A549 treated with AZD2906 at 1 μM for 4 hours (cell line): ENCODE measurements around the gene CALML5. TPM values are rescaled to one million over a fixed set of nuclear protein-coding genes. Genes with fewer than 3 reads are reported as not detected.

Experiments used
- total RNA-seq: library from RNA; stranded (reverse); fragments of 200-300 nt; extraction: Qiagen RNA extraction; gene quantifications from 5 replicates; pipeline ENCODE4 v1.2.3, GENCODE V29; 2022

Gene CALML5, protein sequence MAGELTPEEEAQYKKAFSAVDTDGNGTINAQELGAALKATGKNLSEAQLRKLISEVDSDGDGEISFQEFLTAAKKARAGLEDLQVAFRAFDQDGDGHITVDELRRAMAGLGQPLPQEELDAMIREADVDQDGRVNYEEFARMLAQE
- total RNA-seq: not detected in 5 replicates

DNA sequence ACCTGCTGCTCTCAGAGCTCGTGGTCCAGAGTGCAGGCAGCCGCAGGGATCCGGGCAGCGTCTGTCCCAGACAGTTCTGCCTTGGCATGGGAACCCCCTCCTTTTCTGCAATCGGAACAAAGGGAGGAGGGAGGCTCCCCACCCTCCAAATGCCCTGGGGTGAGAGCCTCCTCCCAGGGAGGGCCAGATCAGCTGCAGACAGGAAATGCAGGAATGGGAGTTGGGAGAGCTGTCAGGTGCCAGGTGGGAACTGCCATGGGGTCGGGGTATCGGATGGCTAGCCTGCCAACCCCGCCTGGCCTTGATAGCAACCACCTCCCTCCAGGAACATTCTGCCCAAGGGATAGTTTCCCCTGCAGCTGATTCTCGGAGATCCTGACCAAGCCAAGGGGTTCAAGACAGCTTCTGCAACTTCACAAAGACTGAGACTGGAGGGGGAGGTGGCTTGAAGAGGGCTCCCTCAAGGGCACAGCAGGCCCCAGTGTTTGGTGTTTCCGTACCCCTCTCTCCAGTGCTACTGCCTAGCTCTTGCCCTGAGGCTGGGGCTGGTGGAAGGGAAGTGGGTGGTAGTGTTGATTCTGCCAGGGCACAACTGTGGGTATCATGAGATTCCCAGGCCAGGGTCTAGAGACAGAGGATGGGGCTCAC, at the start of gene CALML5:
TSS of gene CALML5 (minus strand) at position 78 of the 648 bp plus-strand sequence. CDS start 132 bp downstream, outside the sequence.

DNA sequence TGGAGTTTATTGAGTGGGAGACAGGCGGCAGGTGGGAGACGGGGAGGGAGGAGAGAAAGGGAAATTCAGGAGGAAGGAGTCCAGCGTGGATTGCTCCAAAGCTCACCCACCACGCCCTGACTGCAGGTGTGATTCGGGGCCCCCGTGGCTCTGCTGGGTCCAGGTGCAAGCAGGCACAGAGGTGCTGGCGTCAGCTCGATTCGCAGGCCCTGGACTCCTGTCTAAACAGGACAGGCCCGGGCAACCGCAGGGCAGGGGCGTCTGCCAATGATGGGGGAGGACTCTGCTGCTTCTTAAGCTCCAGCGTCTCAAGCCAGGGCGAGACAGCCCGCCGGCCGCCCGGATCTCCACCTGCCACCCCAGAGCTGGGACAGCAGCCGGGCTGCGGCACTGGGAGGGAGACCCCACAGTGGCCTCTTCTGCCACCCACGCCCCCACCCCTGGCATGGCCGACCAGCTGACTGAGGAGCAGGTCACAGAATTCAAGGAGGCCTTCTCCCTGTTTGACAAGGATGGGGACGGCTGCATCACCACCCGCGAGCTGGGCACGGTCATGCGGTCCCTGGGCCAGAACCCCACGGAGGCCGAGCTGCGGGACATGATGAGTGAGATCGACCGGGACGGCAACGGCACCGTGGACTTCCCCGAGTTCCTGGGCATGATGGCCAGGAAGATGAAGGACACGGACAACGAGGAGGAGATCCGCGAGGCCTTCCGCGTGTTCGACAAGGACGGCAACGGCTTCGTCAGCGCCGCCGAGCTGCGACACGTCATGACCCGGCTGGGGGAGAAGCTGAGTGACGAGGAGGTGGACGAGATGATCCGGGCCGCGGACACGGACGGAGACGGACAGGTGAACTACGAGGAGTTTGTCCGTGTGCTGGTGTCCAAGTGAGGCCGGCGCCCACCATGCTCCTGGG, 25.5 kb upstream of the CALML5 start, which contains the start of gene CALML3:
TSS of gene CALML3 (plus strand) at position 321 of the 920 bp plus-strand sequence. CDS start at position 446, 125 bp downstream.

Other genes with a start within 250 kb of the CALML5 start
- not detected in 5 replicates for gene UCN3, start 134.6 kb downstream of the CALML5 start, total RNA-seq
- 0.23 to 0.31 TPM (median 0.31 TPM) in 5 replicates for gene TUBAL3, start 94.7 kb downstream of the CALML5 start, total RNA-seq
- 40.6 to 54.6 TPM (median 49.0 TPM) in 5 replicates for gene NET1, start 87.0 kb downstream of the CALML5 start, total RNA-seq
- not detected in 5 replicates for gene CALML3, start 25.4 kb upstream of the CALML5 start, total RNA-seq
- 22.3 to 25.9 TPM (median 24.1 TPM) in 5 replicates for gene ASB13, start 167.0 kb upstream of the CALML5 start, total RNA-seq
- 24.9 to 36.8 TPM (median 32.1 TPM) in 5 replicates for gene TASOR2, start 185.3 kb upstream of the CALML5 start, total RNA-seq